Measurements from ENCODE around the gene FTO.

DNA sequence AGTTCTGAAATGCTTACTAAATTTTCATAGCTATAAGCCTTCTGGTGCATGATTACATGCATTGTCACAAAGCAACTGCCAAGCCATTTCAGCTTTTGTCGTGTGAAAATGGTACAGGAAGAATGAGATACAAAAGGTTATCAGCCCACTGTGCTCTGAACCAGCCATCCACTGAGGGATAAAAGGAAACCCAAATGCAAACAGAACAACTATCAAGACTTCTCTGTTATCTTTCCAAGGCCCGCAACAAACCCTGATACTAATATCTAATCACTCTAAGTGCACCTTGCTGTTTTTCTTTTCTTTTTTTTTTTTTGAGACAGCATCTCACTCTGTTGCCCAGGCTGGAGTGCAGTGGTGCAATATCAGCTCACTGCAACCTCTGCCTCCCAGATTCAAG is 109.0 kb downstream of the FTO start:
- TF ChIP-seq CTCF (IDR thresholded peaks at IDR 0.05) (no peak), POLR2A (IDR thresholded peaks at IDR 0.05) (no peak)

All from testis (tissue), 2 donors.